Measurements from ENCODE around the gene BAIAP2L1.

GRCh38 chr7:98321301-98321700 is 79.6 kb downstream of the BAIAP2L1 start:
- TF ChIP-seq CTCF (conservative IDR thresholded peaks at IDR 0.05) = no peak
- no peak for TF ChIP-seq ZFX (IDR thresholded peaks at IDR 0.05)

Data from C4-2B (cell line).